Breast epithelium (tissue), 3 donors: ENCODE results near the gene DOCK9.

Experiments
- POLR2AphosphoS5 ChIP-seq, 3 donors: sonication (generic); formaldehyde crosslinking; IDR thresholded peaks; one replicate each; pipeline ENCODE4 v1.6.1; 2017; ENCODE audit warnings: antibody characterized with exemption in 3 of 3
- TF ChIP-seq, protein P1 (sequence below), 3 donors: fragments of 450-650 bp; IDR thresholded peaks; one replicate each; pipeline ENCODE4 v1.5.1; 2016 to 2017; ENCODE audit warnings: antibody characterized with exemption in 3 of 3, mild to moderate bottlenecking in 3 of 3, moderate library complexity in 3 of 3

- TF ChIP-seq, protein P1, sequence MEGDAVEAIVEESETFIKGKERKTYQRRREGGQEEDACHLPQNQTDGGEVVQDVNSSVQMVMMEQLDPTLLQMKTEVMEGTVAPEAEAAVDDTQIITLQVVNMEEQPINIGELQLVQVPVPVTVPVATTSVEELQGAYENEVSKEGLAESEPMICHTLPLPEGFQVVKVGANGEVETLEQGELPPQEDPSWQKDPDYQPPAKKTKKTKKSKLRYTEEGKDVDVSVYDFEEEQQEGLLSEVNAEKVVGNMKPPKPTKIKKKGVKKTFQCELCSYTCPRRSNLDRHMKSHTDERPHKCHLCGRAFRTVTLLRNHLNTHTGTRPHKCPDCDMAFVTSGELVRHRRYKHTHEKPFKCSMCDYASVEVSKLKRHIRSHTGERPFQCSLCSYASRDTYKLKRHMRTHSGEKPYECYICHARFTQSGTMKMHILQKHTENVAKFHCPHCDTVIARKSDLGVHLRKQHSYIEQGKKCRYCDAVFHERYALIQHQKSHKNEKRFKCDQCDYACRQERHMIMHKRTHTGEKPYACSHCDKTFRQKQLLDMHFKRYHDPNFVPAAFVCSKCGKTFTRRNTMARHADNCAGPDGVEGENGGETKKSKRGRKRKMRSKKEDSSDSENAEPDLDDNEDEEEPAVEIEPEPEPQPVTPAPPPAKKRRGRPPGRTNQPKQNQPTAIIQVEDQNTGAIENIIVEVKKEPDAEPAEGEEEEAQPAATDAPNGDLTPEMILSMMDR (IDR thresholded peaks at IDR 0.05), result no peak
- no peak for TF ChIP-seq POLR2AphosphoS5 (IDR thresholded peaks at IDR 0.05)
These were observed 81.1 kb downstream of the DOCK9 start for GRCh38 chr13:98896868-98897144.
